Panc1 (cell line): ENCODE measurements around the gene EPHX1. TPM values are rescaled to one million over a fixed set of nuclear protein-coding genes. Genes with fewer than 3 reads are reported as not detected.

ENCODE experiments used
- ATAC-seq: fragments of 200-7000 bp; cut with Tn5 transposase; 2 replicates; pipeline ENCODE4 v1.9.1; 2020; ENCODE audit warnings: mild to moderate bottlenecking, moderate library complexity
- BruUV-seq: library from RNA; stranded (reverse); fragments of 400-500 nt; replicated peaks from 2 replicates; lab custom pipeline; 2021; lab: Mats Ljungman, UMichigan
- CTCF ChIA-PET: fragments of 300-600 bp; sonication (Branson Sonifier 250); formaldehyde crosslinking; loops from one replicate; lab custom pipeline; 2022; ENCODE audit warnings: antibody characterized with exemption; lab: Charles Lee
- POLR2A ChIA-PET: fragments of 300-600 bp; sonication (Branson Sonifier 250); formaldehyde crosslinking; loops from one replicate; lab custom pipeline; 2022; ENCODE audit warnings: antibody characterized with exemption; lab: Charles Lee
- DNase-seq: peaks from one replicate; pipeline ENCODE4 v3.0.0-alpha.2; 2010; ENCODE audit warnings: low read depth, low spot score
- H3K27ac ChIP-seq: 2 replicates; pipeline ENCODE4 v1.5.1; 2011; ENCODE audit warnings: mild to moderate bottlenecking, low read length, inconsistent platforms
- H3K27me3 ChIP-seq: fragments of 200-500 bp; sonication (Bioruptor generic); 2 replicates; pipeline ENCODE4 v1.6.0; 2014; ENCODE audit warnings: low read length, inconsistent platforms; ENCODE audit not compliant: control insufficient read depth, insufficient read depth
- H3K36me3 ChIP-seq: fragments of 200-500 bp; sonication (Bioruptor generic); 2 replicates; pipeline ENCODE4 v1.5.1; 2014; ENCODE audit warnings: inconsistent platforms, mild to moderate bottlenecking, low read length, moderate library complexity; ENCODE audit not compliant: control insufficient read depth, insufficient read depth
- H3K4me1 ChIP-seq: 2 replicates; pipeline ENCODE4 v1.5.1; 2011; ENCODE audit warnings: inconsistent platforms, mild to moderate bottlenecking, low read length, moderate library complexity; ENCODE audit not compliant: control insufficient read depth, insufficient read depth
- H3K4me3 ChIP-seq, 2 experiments: 2 replicates each; pipeline ENCODE4 v1.5.1; 2011 to 2012; ENCODE audit warnings: low read depth in 2 of 2, low read length in 2 of 2, mild to moderate bottlenecking in 2 of 2, inconsistent platforms in 1 of 2, moderate library complexity in 1 of 2
- H3K9me3 ChIP-seq: fragments of 200-500 bp; sonication (Bioruptor generic); 2 replicates; pipeline ENCODE4 v1.5.1; 2014; ENCODE audit warnings: low read depth, mild to moderate bottlenecking, inconsistent platforms, low read length, moderate library complexity; ENCODE audit not compliant: control insufficient read depth, insufficient read depth
- POLR2AphosphoS5 ChIP-seq: IDR thresholded peaks from 2 replicates; pipeline ENCODE4 v1.6.1; 2012; ENCODE audit warnings: mild to moderate bottlenecking, low read depth, low read length, moderate library complexity
- SIN3A ChIP-seq: IDR thresholded peaks from 2 replicates; pipeline ENCODE4 v1.6.1; 2012; ENCODE audit warnings: low read depth, mild to moderate bottlenecking, low read length, moderate library complexity, borderline replicate concordance; ENCODE audit not compliant: insufficient read depth
- TCF7L2 ChIP-seq: IDR thresholded peaks from 2 replicates; pipeline ENCODE4 v1.6.1; 2011; ENCODE audit warnings: mild to moderate bottlenecking, low read depth, low read length, inconsistent platforms
- in situ Hi-C: cut with HindIII; loops from 2 replicates; pipeline ENCODE4 v1.10.0; 2016; ENCODE audit warnings: low sequenced_read_pairs, low pct_unique_long_range_greater_than_20kb
- intact Hi-C: fragments of 100-400 bp; cut with micrococcal nuclease; formaldehyde crosslinking; loops from one replicate; pipeline ENCODE4 v1.10.0; 2022; ENCODE audit not compliant: unreplicated experiment
- total RNA-seq: library from RNA; stranded (reverse); gene quantifications from one replicate; pipeline ENCODE4 v1.2.1, GENCODE V29; 2021; ENCODE audit not compliant: unreplicated experiment
- TF ChIP-seq, protein P1 (sequence below), 2 experiments: IDR thresholded peaks; 2 replicates each; pipeline ENCODE4 v1.6.1; 2011 to 2012; ENCODE audit warnings: low read depth in 2 of 2, control low read depth in 1 of 2, low read length in 1 of 2, mild to moderate bottlenecking in 1 of 2, moderate library complexity in 1 of 2; ENCODE audit not compliant: insufficient read depth in 1 of 2
- TF ChIP-seq, protein P2 (sequence below): fragments of 450-650 bp; IDR thresholded peaks from 2 replicates; pipeline ENCODE4 v1.5.1; 2017; ENCODE audit warnings: mild to moderate bottlenecking

The EPHX1 gene
- total RNA-seq, 1 experiment from 2014 or later = 76.4 TPM

DNA sequence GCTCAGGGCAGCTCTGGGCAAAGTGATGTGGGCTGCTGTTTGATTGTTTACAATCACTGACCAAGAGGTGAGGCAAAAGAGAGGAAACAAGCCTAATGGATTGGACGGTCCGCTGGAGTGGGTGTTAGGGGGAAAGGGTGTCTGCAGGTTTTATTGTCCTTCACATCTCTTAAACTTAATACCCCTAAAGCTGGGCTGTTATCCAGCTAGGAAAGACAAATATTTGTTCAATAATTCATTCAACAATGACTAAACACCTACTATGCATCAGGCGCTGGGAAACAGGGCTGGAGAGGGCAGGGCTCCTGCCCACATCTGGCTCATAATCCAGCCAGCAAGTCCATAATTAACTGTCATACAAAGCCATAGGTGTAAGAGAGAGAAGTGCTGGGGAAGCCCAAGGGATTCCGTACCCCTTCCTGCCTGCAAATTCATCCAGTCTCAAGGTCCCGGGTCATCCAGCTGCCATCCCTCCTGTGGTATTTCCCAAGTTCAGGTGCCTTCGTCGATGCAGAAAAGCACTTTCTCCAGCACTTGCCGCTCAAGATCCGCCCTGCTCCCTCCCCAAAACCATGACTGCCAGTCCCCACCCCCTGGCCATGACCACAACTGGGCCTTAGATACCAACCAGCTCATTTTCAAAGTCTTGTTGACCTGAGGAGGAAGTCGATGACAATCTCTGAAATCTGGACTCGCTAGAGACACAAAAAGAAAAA, 61.6 kb downstream of the EPHX1 start:
- H3K36me3 ChIP-seq = 0 out of 2 replicates have a peak, but pooled peaks cover 2% of the 10 kb centered on the region
- peak; percentile 82 for ATAC-seq
- BruUV-seq = no TSS peak

GRCh38 chr1:225872075-225872430, 62.1 kb downstream of the EPHX1 start:
- DNase-seq (no peak), ATAC-seq (no peak)
- Histone ChIP-seq H3K36me3 (no peaks in the 10 kb centered on the region), H3K9me3 (no peaks in the 10 kb centered on the region), H3K27ac (no peak overlapping the region), H3K27me3 (no peaks in the 10 kb centered on the region), H3K4me1 (peaks cover 14% of the 10 kb centered on the region), H3K4me3 (no peak overlapping the region)
- in situ Hi-C loops = no loop called here
- ChIA-PET POLR2A (interaction anchor here (0.7 kb wide), 1 partner anchor 10 kb away, joined by 5 read pairs; the partner anchor contains the start of gene TMEM63A), CTCF (interaction anchor here (0.6 to 0.7 kb wide), 2 partner anchors 60 to 209 kb away, joined by 6 to 9 read pairs; no protein-coding TSS in a partner anchor)
- TF ChIP-seq SIN3A (no peak), TCF7L2 (no peak), POLR2AphosphoS5 (no peak)
- TF ChIP-seq, protein P1, sequence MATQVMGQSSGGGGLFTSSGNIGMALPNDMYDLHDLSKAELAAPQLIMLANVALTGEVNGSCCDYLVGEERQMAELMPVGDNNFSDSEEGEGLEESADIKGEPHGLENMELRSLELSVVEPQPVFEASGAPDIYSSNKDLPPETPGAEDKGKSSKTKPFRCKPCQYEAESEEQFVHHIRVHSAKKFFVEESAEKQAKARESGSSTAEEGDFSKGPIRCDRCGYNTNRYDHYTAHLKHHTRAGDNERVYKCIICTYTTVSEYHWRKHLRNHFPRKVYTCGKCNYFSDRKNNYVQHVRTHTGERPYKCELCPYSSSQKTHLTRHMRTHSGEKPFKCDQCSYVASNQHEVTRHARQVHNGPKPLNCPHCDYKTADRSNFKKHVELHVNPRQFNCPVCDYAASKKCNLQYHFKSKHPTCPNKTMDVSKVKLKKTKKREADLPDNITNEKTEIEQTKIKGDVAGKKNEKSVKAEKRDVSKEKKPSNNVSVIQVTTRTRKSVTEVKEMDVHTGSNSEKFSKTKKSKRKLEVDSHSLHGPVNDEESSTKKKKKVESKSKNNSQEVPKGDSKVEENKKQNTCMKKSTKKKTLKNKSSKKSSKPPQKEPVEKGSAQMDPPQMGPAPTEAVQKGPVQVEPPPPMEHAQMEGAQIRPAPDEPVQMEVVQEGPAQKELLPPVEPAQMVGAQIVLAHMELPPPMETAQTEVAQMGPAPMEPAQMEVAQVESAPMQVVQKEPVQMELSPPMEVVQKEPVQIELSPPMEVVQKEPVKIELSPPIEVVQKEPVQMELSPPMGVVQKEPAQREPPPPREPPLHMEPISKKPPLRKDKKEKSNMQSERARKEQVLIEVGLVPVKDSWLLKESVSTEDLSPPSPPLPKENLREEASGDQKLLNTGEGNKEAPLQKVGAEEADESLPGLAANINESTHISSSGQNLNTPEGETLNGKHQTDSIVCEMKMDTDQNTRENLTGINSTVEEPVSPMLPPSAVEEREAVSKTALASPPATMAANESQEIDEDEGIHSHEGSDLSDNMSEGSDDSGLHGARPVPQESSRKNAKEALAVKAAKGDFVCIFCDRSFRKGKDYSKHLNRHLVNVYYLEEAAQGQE (IDR thresholded peaks at IDR 0.05; ENCODE audit: insufficient read depth in 1 of 2, low read depth in 2 of 2, low read length in 1 of 2) = no peak
- TF ChIP-seq, protein P2, sequence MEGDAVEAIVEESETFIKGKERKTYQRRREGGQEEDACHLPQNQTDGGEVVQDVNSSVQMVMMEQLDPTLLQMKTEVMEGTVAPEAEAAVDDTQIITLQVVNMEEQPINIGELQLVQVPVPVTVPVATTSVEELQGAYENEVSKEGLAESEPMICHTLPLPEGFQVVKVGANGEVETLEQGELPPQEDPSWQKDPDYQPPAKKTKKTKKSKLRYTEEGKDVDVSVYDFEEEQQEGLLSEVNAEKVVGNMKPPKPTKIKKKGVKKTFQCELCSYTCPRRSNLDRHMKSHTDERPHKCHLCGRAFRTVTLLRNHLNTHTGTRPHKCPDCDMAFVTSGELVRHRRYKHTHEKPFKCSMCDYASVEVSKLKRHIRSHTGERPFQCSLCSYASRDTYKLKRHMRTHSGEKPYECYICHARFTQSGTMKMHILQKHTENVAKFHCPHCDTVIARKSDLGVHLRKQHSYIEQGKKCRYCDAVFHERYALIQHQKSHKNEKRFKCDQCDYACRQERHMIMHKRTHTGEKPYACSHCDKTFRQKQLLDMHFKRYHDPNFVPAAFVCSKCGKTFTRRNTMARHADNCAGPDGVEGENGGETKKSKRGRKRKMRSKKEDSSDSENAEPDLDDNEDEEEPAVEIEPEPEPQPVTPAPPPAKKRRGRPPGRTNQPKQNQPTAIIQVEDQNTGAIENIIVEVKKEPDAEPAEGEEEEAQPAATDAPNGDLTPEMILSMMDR = no peak
- BruUV-seq = no TSS peak
- intact Hi-C loops = no loop called here

More for the DNA sequence above, 61.6 kb downstream of the EPHX1 start:
- in situ Hi-C loops = no loop called here
- ChIA-PET CTCF (interaction anchor here (0.6 to 0.7 kb wide), 2 partner anchors 60 to 210 kb away, joined by 6 to 9 read pairs; no protein-coding TSS in a partner anchor), POLR2A (interaction anchor here (0.7 kb wide), 1 partner anchor 11 kb away, joined by 5 read pairs; the partner anchor contains the start of gene TMEM63A)
- Histone ChIP-seq H3K9me3 (no peaks in the 10 kb centered on the region), H3K4me1 (peaks cover 14% of the 10 kb centered on the region), H3K27me3 (no peaks in the 10 kb centered on the region), H3K27ac (no peak overlapping the region), H3K4me3 (no peak overlapping the region)
- peak; percentile 80 for DNase-seq
- intact Hi-C loops = no loop called here
- TF ChIP-seq SIN3A = no peak
- peak; percentile 41; the same call in 1 of the 2 replicates for TF ChIP-seq POLR2AphosphoS5
- TF ChIP-seq TCF7L2 = peak; percentile 61; the same call in 1 of the 2 replicates
- TF ChIP-seq, protein P2 = no peak
- TF ChIP-seq, protein P1 (IDR thresholded peaks at IDR 0.05; ENCODE audit: insufficient read depth in 1 of 2, low read depth in 2 of 2, low read length in 1 of 2) = no peak
